ENCODE results near the gene SYK. TPM values are rescaled to one million over a fixed set of nuclear protein-coding genes. Genes with fewer than 3 reads are reported as not detected.

SYK gene
- total and polyA plus RNA-seq, 2 of the 4 experiments (the other 2 are of a cell fraction), result not detected

GRCh38 chr9:90916147-90916734 lies 114.6 kb downstream of the SYK start:
- Histone ChIP-seq H3K9me3 (ENCODE audit: control insufficient read depth, insufficient read depth, low read length) (no peaks in the 10 kb centered on the region), H3K79me1 (ENCODE audit: low read depth in 1 of 2, low read length in 2 of 2) (no peaks in the 10 kb centered on the region), H3K14ac (replicated peaks; ENCODE audit: low read depth, low read length) (peak overlapping the region; percentile 60; the same call in 1 of the 2 replicates), H3K4me3 (ENCODE audit: insufficient read depth, low read depth, low read length) (no peak overlapping the region), H3K9ac (ENCODE audit: low read depth, low read length) (no peak overlapping the region), H3K27ac (ENCODE audit: insufficient read depth, low read length) (0 out of 2 replicates have a peak overlapping the region, but pooled peaks have one; percentile 25), H2BK5ac (ENCODE audit: low read depth, low read length, poor library complexity, severe bottlenecking) (no peak overlapping the region), H2BK20ac (ENCODE audit: low read depth, low read length) (peak overlapping the region; percentile 15), H3K56ac (ENCODE audit: extremely low read depth, insufficient read depth, low read length) (no peak overlapping the region), H2AK9ac (replicated peaks; ENCODE audit: low read depth, low read length, poor library complexity) (no peak overlapping the region), H4K5ac (ENCODE audit: low read depth, low read length) (no peak overlapping the region), H4K20me1 (ENCODE audit: insufficient read depth, low read length) (no peaks in the 10 kb centered on the region), H2AK5ac (ENCODE audit: low read depth, low read length) (0 out of 2 replicates have a peak overlapping the region, but pooled peaks have one; percentile 5), H3K4ac (ENCODE audit: low read depth, low read length) (peak overlapping the region; percentile 15; the same call in 1 of the 2 replicates), H3K27me3 (ENCODE audit: control insufficient read depth, insufficient read depth, low read length) (no peaks in the 10 kb centered on the region), H3K18ac (ENCODE audit: low read depth, low read length) (0 out of 2 replicates have a peak overlapping the region, but pooled peaks have one; percentile 42), H3K23ac (ENCODE audit: low read depth, low read length) (peak overlapping the region; percentile 1; the same call in 1 of the 2 replicates), H2BK15ac (ENCODE audit: low read depth, low read length) (peak overlapping the region; percentile 93; the same call in 2 of the 3 replicates), H4K91ac (ENCODE audit: insufficient read depth, low read depth, low read length) (peak overlapping the region; percentile 46; the same call in 1 of the 2 replicates), H3K4me1 (ENCODE audit: control insufficient read depth, insufficient read depth, low read length) (peaks cover 2% of the 10 kb centered on the region), H3K4me2 (ENCODE audit: low read depth, low read length) (no peak overlapping the region), H3K36me3 (ENCODE audit: control insufficient read depth, insufficient read depth, low read length) (no peaks in the 10 kb centered on the region), H2BK120ac (ENCODE audit: low read depth, low read length) (peak overlapping the region; percentile 20; the same call in 1 of the 2 replicates), H4K8ac (ENCODE audit: low read depth in 2 of 2, low read length in 2 of 2) (no peak overlapping the region; a peak in 1 of 4 replicates), H2AFZ (replicated peaks; ENCODE audit: low read length, poor library complexity) (peak overlapping the region; percentile 9), H3K9me1 (ENCODE audit: insufficient read depth, low read length) (peaks cover 3% of the 10 kb centered on the region; the same call in 1 of the 2 replicates)
- dilution Hi-C loops (cut with HindIII; ENCODE audit: low sequenced_read_pairs, unreplicated experiment) (no loop called here), intact Hi-C loops (cut with micrococcal nuclease) (loop anchor here (5.0 to 10.0 kb wide), 4 partner anchors 171 to 861 kb away; no protein-coding TSS in a partner anchor), in situ Hi-C loops (cut with MboI; ENCODE audit: low sequenced_read_pairs) (loop anchor here (5.0 kb wide), 3 partner anchors 501 to 816 kb away; no protein-coding TSS in a partner anchor)
- WGBS, 2 experiments (ENCODE audit: extremely low coverage in 2 of 2, insufficient read length in 1 of 2), result 94% methylated on average over 5 of the region's 11 CpGs; no CpG with 5 or more reads in 1 of the 2 experiments
- POLR2A ChIA-PET (ENCODE audit: unreplicated experiment), result interaction anchor here (0.6 kb wide), 1 partner anchor 336 kb away, joined by 3 read pairs; no protein-coding TSS in a partner anchor
- CTCF ChIA-PET, result interaction anchor here (0.6 to 2.3 kb wide), 12 partner anchors 10 to 855 kb away, joined by 3 to 12 read pairs (median 4); no protein-coding TSS in a partner anchor
- ATAC-seq (ENCODE audit: low read depth) (peak; percentile 43), DNase-seq (peak; percentile 73)
- BruUV-seq (replicated peaks), result no TSS peak
- TF ChIP-seq BHLHE40 (IDR thresholded peaks at IDR 0.05; ENCODE audit: low read depth, low read length), result no peak
- TF ChIP-seq RFX5 (IDR thresholded peaks at IDR 0.05; ENCODE audit: low read depth, low read length), result no peak
- TF ChIP-seq CEBPB (IDR thresholded peaks at IDR 0.05; ENCODE audit: low read depth, low read length), result peak; percentile 78
